H1 (cell line): ENCODE data around the gene TBC1D22A. TPM values are rescaled to one million over a fixed set of nuclear protein-coding genes. Genes with fewer than 3 reads are reported as not detected.

Experiments
- CTCF ChIA-PET: fragments of 300-600 bp; sonication (Branson Sonifier 250); formaldehyde crosslinking; loops from one replicate; lab custom pipeline; 2021; ENCODE audit not compliant: partially characterized antibody; lab: Charles Lee
- POLR2A ChIA-PET: fragments of 300-600 bp; sonication (Branson Sonifier 250); formaldehyde crosslinking; loops from one replicate; lab custom pipeline; 2021; ENCODE audit warnings: inconsistent platforms; ENCODE audit not compliant: partially characterized antibody; lab: Charles Lee
- DNase-seq, 2 experiments: peaks; one replicate each; pipeline versions ENCODE4 v3.0.0 to v3.0.0-alpha.2; 2010 to 2022; ENCODE audit warnings: low spot score in 2 of 2, low read depth in 1 of 2, mixed read lengths in 1 of 2
- FAIRE-seq: peaks from 2 replicates; lab custom pipeline; 2011; peaks lifted over from hg19 to GRCh38; lab: Jason Lieb, UNC
- H2AFZ ChIP-seq: 2 replicates; pipeline ENCODE4 v1.8.1; 2012; ENCODE audit warnings: low read length, inconsistent platforms
- H2AK5ac ChIP-seq: 2 replicates; pipeline ENCODE4 v1.6.1; 2013; ENCODE audit warnings: low read depth, low read length
- H2BK120ac ChIP-seq: replicated peaks from 2 replicates; pipeline ENCODE3; 2013; ENCODE audit warnings: low read depth, low read length, inconsistent platforms
- H2BK12ac ChIP-seq: 2 replicates; pipeline ENCODE4 v1.6.1; 2013; ENCODE audit warnings: low read depth, low read length
- H2BK15ac ChIP-seq: 2 replicates; pipeline ENCODE4 v1.6.1; 2013; ENCODE audit warnings: low read length
- H2BK20ac ChIP-seq: 2 replicates; pipeline ENCODE4 v1.6.1; 2013; ENCODE audit warnings: low read length
- H2BK5ac ChIP-seq: 2 replicates; pipeline ENCODE4 v1.6.1; 2013; ENCODE audit warnings: low read depth, low read length
- H3K14ac ChIP-seq: 2 replicates; pipeline ENCODE4 v1.6.1; 2013; ENCODE audit warnings: inconsistent platforms; ENCODE audit not compliant: insufficient read length
- H3K18ac ChIP-seq: 2 replicates; pipeline ENCODE4 v1.6.1; 2013; ENCODE audit warnings: low read length; ENCODE audit errors: extremely low read depth
- H3K23ac ChIP-seq: 2 replicates; pipeline ENCODE4 v1.6.1; 2013; ENCODE audit warnings: inconsistent platforms; ENCODE audit not compliant: insufficient read length
- H3K23me2 ChIP-seq: 2 replicates; pipeline ENCODE4 v1.6.1; 2013; ENCODE audit warnings: low read depth, low read length
- H3K27ac ChIP-seq: 2 replicates; pipeline ENCODE4 v1.6.1; 2011; ENCODE audit warnings: low read depth, low read length, inconsistent platforms
- H3K27me3 ChIP-seq, 4 experiments: replicated peaks in 1 of 4; 1 replicate in 1 of 4; 2 replicates in 3 of 4; pipeline versions ENCODE4 v1.6.1 to v1.8.1; 2011 to 2013; ENCODE audit warnings: low read length in 3 of 4, mild to moderate bottlenecking in 3 of 4, inconsistent platforms in 2 of 4, mixed read lengths in 2 of 4, moderate library complexity in 1 of 4; ENCODE audit not compliant: control insufficient read depth in 3 of 4, insufficient read depth in 3 of 4; ENCODE audit errors: extremely low read depth in 1 of 4
- H3K36me3 ChIP-seq, 4 experiments: 2 replicates each; pipeline versions ENCODE4 v1.6.1 to v1.8.1; 2011 to 2013; ENCODE audit warnings: mild to moderate bottlenecking in 4 of 4, low read length in 3 of 4, moderate library complexity in 2 of 4, control low read depth in 1 of 4, inconsistent platforms in 1 of 4; ENCODE audit not compliant: insufficient read depth in 4 of 4, control insufficient read depth in 2 of 4
- H3K4ac ChIP-seq: replicated peaks from 2 replicates; pipeline ENCODE3; 2013; ENCODE audit warnings: low read length, low read depth, mixed read lengths, inconsistent platforms; ENCODE audit not compliant: insufficient read length
- H3K4me1 ChIP-seq, 4 experiments: replicated peaks in 1 of 4; 1 replicate in 1 of 4; 2 replicates in 3 of 4; pipeline versions ENCODE4 v1.6.1 to v1.8.1; 2011 to 2013; ENCODE audit warnings: low read length in 3 of 4, inconsistent platforms in 2 of 4, mixed read lengths in 1 of 4; ENCODE audit not compliant: insufficient read depth in 4 of 4, control insufficient read depth in 3 of 4
- H3K4me2 ChIP-seq, 2 experiments: 2 replicates each; pipeline versions ENCODE4 v1.6.1 to v1.8.1; 2011 to 2013; ENCODE audit warnings: low read depth in 2 of 2, low read length in 2 of 2, control low read depth in 1 of 2, inconsistent platforms in 1 of 2, mild to moderate bottlenecking in 1 of 2; ENCODE audit not compliant: insufficient read depth in 1 of 2
- H3K4me3 ChIP-seq, 4 experiments: fragments of 200-600, 300-600 bp in 1 of 4; sonication (generic), shearing (Covaris generic), sonication (Bioruptor Twin) in 1 of 4; 2 replicates each; pipeline versions ENCODE4 v1.5.1 to v1.8.1; 2011 to 2016; ENCODE audit warnings: low read length in 4 of 4, low read depth in 3 of 4, control low read depth in 2 of 4, inconsistent platforms in 2 of 4, mild to moderate bottlenecking in 2 of 4, mixed read lengths in 1 of 4, moderate library complexity in 1 of 4; ENCODE audit not compliant: insufficient read depth in 2 of 4; ENCODE audit errors: extremely low read depth in 1 of 4
- H3K56ac ChIP-seq: replicated peaks from 2 replicates; pipeline ENCODE3; 2013; ENCODE audit warnings: low read depth, mild to moderate bottlenecking, mixed read lengths, low read length, inconsistent platforms; ENCODE audit not compliant: insufficient read length
- H3K79me1 ChIP-seq: 2 replicates; pipeline ENCODE4 v1.6.1; 2013; ENCODE audit warnings: low read depth, low read length, control low read depth
- H3K79me2 ChIP-seq, 2 experiments: 2 replicates each; pipeline versions ENCODE4 v1.6.1 to v1.8.1; 2012 to 2013; ENCODE audit warnings: low read length in 2 of 2, mild to moderate bottlenecking in 2 of 2, inconsistent platforms in 1 of 2; ENCODE audit not compliant: insufficient read depth in 2 of 2, control insufficient read depth in 1 of 2
- H3K9ac ChIP-seq, 4 experiments: replicated peaks in 1 of 4; 1 replicate in 1 of 4; 2 replicates in 3 of 4; pipeline versions ENCODE4 v1.6.1 to v1.8.1; 2011 to 2013; ENCODE audit warnings: low read depth in 3 of 4, low read length in 3 of 4, control low read depth in 2 of 4, mild to moderate bottlenecking in 2 of 4, moderate library complexity in 2 of 4, inconsistent platforms in 1 of 4; ENCODE audit errors: extremely low read depth in 1 of 4
- H3K9me3 ChIP-seq, 2 experiments: 2 replicates each; pipeline versions ENCODE4 v1.6.1 to v1.8.1; 2012 to 2013; ENCODE audit warnings: mild to moderate bottlenecking in 2 of 2, moderate library complexity in 2 of 2, control low read depth in 1 of 2, inconsistent platforms in 1 of 2, low read depth in 1 of 2, low read length in 1 of 2, mixed read lengths in 1 of 2; ENCODE audit not compliant: insufficient read depth in 2 of 2
- H4K20me1 ChIP-seq, 2 experiments: replicated peaks in 1 of 2; 2 replicates each; pipeline versions ENCODE3 to v1.8.1; 2011 to 2013; ENCODE audit warnings: inconsistent platforms in 2 of 2, low read length in 2 of 2, mild to moderate bottlenecking in 1 of 2; ENCODE audit not compliant: insufficient read depth in 2 of 2, control insufficient read depth in 1 of 2
- H4K5ac ChIP-seq: 2 replicates; pipeline ENCODE4 v1.6.1; 2013; ENCODE audit warnings: low read length, low read depth, mixed read lengths, inconsistent platforms; ENCODE audit not compliant: insufficient read length
- H4K8ac ChIP-seq: 2 replicates; pipeline ENCODE4 v1.8.0; 2013; ENCODE audit warnings: mild to moderate bottlenecking, moderate library complexity, low read length, inconsistent platforms; ENCODE audit not compliant: insufficient read depth; ENCODE audit errors: extremely low read depth
- H4K91ac ChIP-seq: replicated peaks from 2 replicates; pipeline ENCODE3; 2013; ENCODE audit warnings: low read length, mixed read lengths, inconsistent platforms; ENCODE audit not compliant: insufficient read length
- CREB1 ChIP-seq: IDR thresholded peaks from 2 replicates; pipeline ENCODE4 v1.6.1; 2012; ENCODE audit warnings: inconsistent platforms
- PHF8 ChIP-seq: fragments of 200-600 bp; sonication (generic); conservative IDR thresholded peaks from 2 replicates; pipeline ENCODE4 v1.7.1; 2012; ENCODE audit warnings: low read depth, mild to moderate bottlenecking, inconsistent platforms, low read length, moderate library complexity
- POLR2A ChIP-seq, 2 experiments: IDR thresholded peaks; 1 replicate in 1 of 2; 2 replicates in 1 of 2; pipeline ENCODE4 v1.6.1; 2011; ENCODE audit warnings: low read depth in 2 of 2, low read length in 2 of 2, mild to moderate bottlenecking in 2 of 2; ENCODE audit errors: control extremely low read depth in 1 of 2
- POLR2AphosphoS5 ChIP-seq: IDR thresholded peaks from 2 replicates; pipeline ENCODE4 v1.6.1; 2011; ENCODE audit warnings: low read depth, low read length
- RNF2 ChIP-seq: fragments of 200-900, 300-1000 bp; sonication (generic); IDR thresholded peaks from 2 replicates; pipeline ENCODE4 v1.7.1; 2016; ENCODE audit warnings: borderline replicate concordance, low read depth, mild to moderate bottlenecking, antibody characterized with exemption, low read length; ENCODE audit not compliant: poor library complexity, severe bottlenecking; ENCODE audit errors: missing control alignments
- WGBS, 2 experiments: shearing (Covaris generic) in 1 of 2; methylation state at CpG; one replicate each; pipeline versions ENCODE4 v1.1.6 to v1.1.7; 2013 to 2015; ENCODE audit warnings: low lambda C conversion rate in 2 of 2, mixed read lengths in 2 of 2, inconsistent platforms in 1 of 2, low coverage in 1 of 2, missing lambda C conversion rate in 1 of 2; ENCODE audit not compliant: insufficient replicate concordance in 2 of 2, insufficient coverage in 1 of 2, insufficient read length in 1 of 2; ENCODE audit errors: extremely low coverage in 1 of 2, missing lambda C conversion rate in 1 of 2; 5-methylcytosine and 5-hydroxymethylcytosine counted together
- polyA plus RNA-seq, 7 experiments: library from polyadenylated mRNA; depleted of rRNA in 3 of 7; stranded (reverse) in 5 of 7; unstranded in 2 of 7; fragments of >200 nt in 5 of 7; fragments of 200-250 nt in 2 of 7; gene quantifications; 1 replicate in 5 of 7; 2 replicates in 1 of 7; 4 replicates in 1 of 7; pipeline versions ENCODE4 v1.2.1 to v1.2.3, GENCODE V29; 2011 to 2013; ENCODE audit warnings: missing spikeins in 2 of 7, mixed read lengths in 2 of 7
- total RNA-seq: library from RNA; stranded (reverse); fragmentation: NEBNext Ultra II Directional; extraction: Animal tissue kit (Norgen Biotek cat#: 25700); gene quantifications from 2 replicates; pipeline ENCODE4 v1.2.1, GENCODE V29; 2021

TBC1D22A gene
- total and polyA plus RNA-seq, 2 of the 8 experiments (the other 6 are each of a cell fraction or from before 2014, with no cell fraction given): 11.9 to 18.4 TPM

DNA sequence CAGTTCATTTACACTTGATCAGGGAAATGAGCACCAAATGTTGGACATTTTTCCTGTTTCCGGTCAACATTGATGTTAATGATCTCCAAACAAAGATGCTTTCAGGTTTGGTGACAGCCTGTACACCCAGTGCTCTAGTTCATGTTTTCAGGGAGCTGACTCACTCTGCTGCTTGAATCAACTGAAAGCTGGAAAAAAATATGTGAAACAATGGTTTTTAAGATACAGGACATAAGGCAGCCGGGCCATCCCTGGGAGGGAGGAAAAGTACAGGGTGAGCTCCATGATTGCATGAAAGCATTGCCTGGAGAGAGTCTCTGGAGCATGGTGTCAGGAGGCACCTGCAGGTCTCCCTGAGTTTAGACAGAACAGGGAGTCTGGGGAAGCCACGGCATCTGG is 259.6 kb downstream of the TBC1D22A start:
- Histone ChIP-seq H3K4me2 (no peak overlapping the region), H3K79me1 (no peaks in the 10 kb centered on the region; the same call in 1 of the 2 replicates), H3K23ac (no peak overlapping the region), H3K36me3 (no peaks in the 10 kb centered on the region), H4K5ac (no peak overlapping the region), H2BK15ac (no peak overlapping the region), H2BK5ac (peak overlapping the region; percentile 44; the same call in 1 of the 2 replicates), H2AFZ (no peak overlapping the region), H2BK120ac (no peak overlapping the region), H3K4me3 (no peak overlapping the region), H3K27ac (no peak overlapping the region), H4K20me1 (no peaks in the 10 kb centered on the region), H4K91ac (no peak overlapping the region), H3K79me2 (no peaks in the 10 kb centered on the region), H3K4ac (no peak overlapping the region), H2BK20ac (no peak overlapping the region), H3K9ac (no peak overlapping the region), H2AK5ac (no peak overlapping the region), H4K8ac (no peak overlapping the region), H3K27me3 (no peaks in the 10 kb centered on the region), H2BK12ac (no peak overlapping the region), H3K4me1 (peaks cover 0 to 5% (median 1%) of the 10 kb centered on the region in 4 experiments; a peak in 2 of 7 replicates), H3K18ac (no peak overlapping the region), H3K14ac (no peak overlapping the region), H3K23me2 (no peaks in the 10 kb centered on the region; the same call in 1 of the 2 replicates), H3K9me3 (peaks cover 10 to 22% of the 10 kb centered on the region in 2 experiments; a peak in 3 of 4 replicates), H3K56ac (no peak overlapping the region)
- FAIRE-seq: no peak
- POLR2A ChIA-PET: no interaction called here
- no peak for DNase-seq
- WGBS, 2 experiments: 91% methylated on average over 3 of the region's 3 CpGs; no CpG with 5 or more reads in 1 of the 2 experiments
- CTCF ChIA-PET: interaction anchor here (2.3 kb wide), 1 partner anchor 10 kb away, joined by 12 read pairs; no protein-coding TSS in a partner anchor
- TF ChIP-seq CREB1: no peak
- no peak for TF ChIP-seq PHF8
- TF ChIP-seq POLR2A (IDR thresholded peaks at IDR 0.05; ENCODE audit: control extremely low read depth in 1 of 2, low read depth in 2 of 2, low read length in 2 of 2): no peak
- TF ChIP-seq RNF2: no peak
- TF ChIP-seq POLR2AphosphoS5: no peak
